ENCODE data around the gene MDN1. TPM values are rescaled to one million over a fixed set of nuclear protein-coding genes. Genes with fewer than 3 reads are reported as not detected.

Gene MDN1
- total RNA-seq, 4 donors from 2014 or later, result 13.5 to 22.0 (median 17.0) TPM

DNA sequence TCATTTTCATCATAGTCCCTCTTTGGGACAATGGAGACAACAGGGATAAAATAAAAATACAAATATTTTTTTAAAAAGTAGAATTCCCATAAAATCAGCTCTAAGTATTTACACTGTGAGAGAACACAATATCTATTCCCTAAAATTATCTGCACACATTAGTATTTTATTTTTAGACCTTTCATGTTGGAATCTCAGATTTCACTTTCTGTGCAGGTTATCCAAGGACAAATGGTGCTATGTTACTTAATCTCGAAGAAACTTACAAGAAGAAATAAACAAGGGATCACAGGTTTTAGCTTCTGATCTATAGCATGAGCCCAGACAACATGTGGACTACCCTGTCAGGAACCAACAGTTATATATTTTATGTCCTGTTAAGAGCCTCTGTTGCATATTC is 158.0 kb downstream of the MDN1 start:
- Histone ChIP-seq H3K4me1 (peaks cover 21 to 35% of the 10 kb centered on the region in 2 donors), H3K9me3 (no peaks in the 10 kb centered on the region), H3K36me3 (peaks cover 0 to 60% of the 10 kb centered on the region in 2 donors), H3K27ac (peak overlapping the region; percentile 76 to 94 (median 86)), H3K4me3 (peak overlapping the region in 1 of 4 donors; percentile 8), H3K27me3 (no peaks in the 10 kb centered on the region)
- in situ Hi-C loops (cut with MboI; ENCODE audit: low sequenced_read_pairs in 4 of 4), result no loop called here
- TF ChIP-seq, protein P1, sequence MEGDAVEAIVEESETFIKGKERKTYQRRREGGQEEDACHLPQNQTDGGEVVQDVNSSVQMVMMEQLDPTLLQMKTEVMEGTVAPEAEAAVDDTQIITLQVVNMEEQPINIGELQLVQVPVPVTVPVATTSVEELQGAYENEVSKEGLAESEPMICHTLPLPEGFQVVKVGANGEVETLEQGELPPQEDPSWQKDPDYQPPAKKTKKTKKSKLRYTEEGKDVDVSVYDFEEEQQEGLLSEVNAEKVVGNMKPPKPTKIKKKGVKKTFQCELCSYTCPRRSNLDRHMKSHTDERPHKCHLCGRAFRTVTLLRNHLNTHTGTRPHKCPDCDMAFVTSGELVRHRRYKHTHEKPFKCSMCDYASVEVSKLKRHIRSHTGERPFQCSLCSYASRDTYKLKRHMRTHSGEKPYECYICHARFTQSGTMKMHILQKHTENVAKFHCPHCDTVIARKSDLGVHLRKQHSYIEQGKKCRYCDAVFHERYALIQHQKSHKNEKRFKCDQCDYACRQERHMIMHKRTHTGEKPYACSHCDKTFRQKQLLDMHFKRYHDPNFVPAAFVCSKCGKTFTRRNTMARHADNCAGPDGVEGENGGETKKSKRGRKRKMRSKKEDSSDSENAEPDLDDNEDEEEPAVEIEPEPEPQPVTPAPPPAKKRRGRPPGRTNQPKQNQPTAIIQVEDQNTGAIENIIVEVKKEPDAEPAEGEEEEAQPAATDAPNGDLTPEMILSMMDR (IDR thresholded peaks at IDR 0.05 in 4 of 5, conservative IDR thresholded peaks at IDR 0.05 in 1 of 5), result no peak
- TF ChIP-seq POLR2A (IDR thresholded peaks at IDR 0.05), result no peak
- ATAC-seq (peak; percentile 88 to 90), DNase-seq (no peak)
- intact Hi-C loops (cut with DNase I; ENCODE audit: low total_unique reads), result no loop called here

DNA sequence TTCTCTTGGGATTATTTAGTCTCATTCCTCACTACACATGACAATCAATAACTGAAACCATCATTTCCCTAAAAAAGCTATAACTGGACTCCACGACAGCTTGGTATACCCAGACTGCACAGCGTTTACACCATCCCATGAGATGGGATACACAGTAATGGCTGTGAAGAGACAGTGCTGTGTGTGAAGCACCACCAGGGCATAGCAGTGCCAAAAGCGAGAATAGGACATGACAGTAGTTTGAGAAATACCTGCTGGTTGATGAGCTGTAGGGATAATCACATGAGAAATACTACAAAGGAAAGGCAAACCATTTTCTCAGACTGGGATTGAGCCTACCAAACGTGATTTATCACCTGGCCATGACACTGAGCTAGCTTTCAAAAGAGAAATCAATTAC is 158.6 kb downstream of the MDN1 start:
- H3K4me1 ChIP-seq, result peaks cover 21 to 36% of the 10 kb centered on the region in 2 donors
- TF ChIP-seq, protein P1 (IDR thresholded peaks at IDR 0.05 in 4 of 5, conservative IDR thresholded peaks at IDR 0.05 in 1 of 5), result no peak
- TF ChIP-seq POLR2A (IDR thresholded peaks at IDR 0.05), result no peak
- no peaks in the 10 kb centered on the region for H3K27me3 ChIP-seq
- ATAC-seq, result peak; percentile 61 to 69
- H3K9me3 ChIP-seq, result no peaks in the 10 kb centered on the region
- peak overlapping the region in 1 of 4 donors; percentile 8 for H3K4me3 ChIP-seq
- in situ Hi-C loops (cut with MboI; ENCODE audit: low sequenced_read_pairs in 4 of 4) (no loop called here), intact Hi-C loops (cut with DNase I; ENCODE audit: low total_unique reads) (no loop called here)
- peak overlapping the region; percentile 76 to 94 (median 86) for H3K27ac ChIP-seq
- DNase-seq, result no peak
- peaks cover 0 to 63% of the 10 kb centered on the region in 2 donors for H3K36me3 ChIP-seq

- DNase-seq (no peak), ATAC-seq (no peak)
- H3K27me3 ChIP-seq, result no peaks in the 10 kb centered on the region
- no peak overlapping the region for H3K4me3 ChIP-seq
- intact Hi-C loops (cut with DNase I; ENCODE audit: low total_unique reads), result no loop called here
- no peaks in the 10 kb centered on the region for H3K9me3 ChIP-seq
- in situ Hi-C loops (cut with MboI; ENCODE audit: low sequenced_read_pairs in 4 of 4), result no loop called here
- TF ChIP-seq, protein P1 (IDR thresholded peaks at IDR 0.05 in 4 of 5, conservative IDR thresholded peaks at IDR 0.05 in 1 of 5), result no peak
- no peak for TF ChIP-seq POLR2A (IDR thresholded peaks at IDR 0.05)
- peaks cover 5 to 58% of the 10 kb centered on the region in 2 donors for H3K36me3 ChIP-seq
- peak overlapping the region in 1 of 4 donors; percentile 1 for H3K27ac ChIP-seq
- H3K4me1 ChIP-seq, result peaks cover 17 to 33% of the 10 kb centered on the region in 2 donors
These were observed 162.0 kb downstream of the MDN1 start for GRCh38 chr6:89657445-89658158.

GRCh38 chr6:89655122-89655521 is 164.5 kb downstream of the MDN1 start:
- Histone ChIP-seq H3K4me3 (no peak overlapping the region), H3K9me3 (no peaks in the 10 kb centered on the region), H3K27ac (no peak overlapping the region), H3K36me3 (peaks cover 5 to 67% of the 10 kb centered on the region in 2 donors), H3K27me3 (no peaks in the 10 kb centered on the region), H3K4me1 (peaks cover 0 to 9% of the 10 kb centered on the region in 2 donors)
- ATAC-seq (no peak), DNase-seq (no peak)
- in situ Hi-C loops (cut with MboI; ENCODE audit: low sequenced_read_pairs in 4 of 4) (no loop called here), intact Hi-C loops (cut with DNase I; ENCODE audit: low total_unique reads) (no loop called here)
- TF ChIP-seq, protein P1 (IDR thresholded peaks at IDR 0.05 in 4 of 5, conservative IDR thresholded peaks at IDR 0.05 in 1 of 5), result no peak
- TF ChIP-seq POLR2A (IDR thresholded peaks at IDR 0.05), result no peak

All from gastrocnemius medialis (tissue), 4 donors.